Measurements from ENCODE around the gene VCP. TPM values are rescaled to one million over a fixed set of nuclear protein-coding genes. Genes with fewer than 3 reads are reported as not detected.

VCP gene
- total RNA-seq, 1 experiment from 2014 or later, result 200 TPM

DNA sequence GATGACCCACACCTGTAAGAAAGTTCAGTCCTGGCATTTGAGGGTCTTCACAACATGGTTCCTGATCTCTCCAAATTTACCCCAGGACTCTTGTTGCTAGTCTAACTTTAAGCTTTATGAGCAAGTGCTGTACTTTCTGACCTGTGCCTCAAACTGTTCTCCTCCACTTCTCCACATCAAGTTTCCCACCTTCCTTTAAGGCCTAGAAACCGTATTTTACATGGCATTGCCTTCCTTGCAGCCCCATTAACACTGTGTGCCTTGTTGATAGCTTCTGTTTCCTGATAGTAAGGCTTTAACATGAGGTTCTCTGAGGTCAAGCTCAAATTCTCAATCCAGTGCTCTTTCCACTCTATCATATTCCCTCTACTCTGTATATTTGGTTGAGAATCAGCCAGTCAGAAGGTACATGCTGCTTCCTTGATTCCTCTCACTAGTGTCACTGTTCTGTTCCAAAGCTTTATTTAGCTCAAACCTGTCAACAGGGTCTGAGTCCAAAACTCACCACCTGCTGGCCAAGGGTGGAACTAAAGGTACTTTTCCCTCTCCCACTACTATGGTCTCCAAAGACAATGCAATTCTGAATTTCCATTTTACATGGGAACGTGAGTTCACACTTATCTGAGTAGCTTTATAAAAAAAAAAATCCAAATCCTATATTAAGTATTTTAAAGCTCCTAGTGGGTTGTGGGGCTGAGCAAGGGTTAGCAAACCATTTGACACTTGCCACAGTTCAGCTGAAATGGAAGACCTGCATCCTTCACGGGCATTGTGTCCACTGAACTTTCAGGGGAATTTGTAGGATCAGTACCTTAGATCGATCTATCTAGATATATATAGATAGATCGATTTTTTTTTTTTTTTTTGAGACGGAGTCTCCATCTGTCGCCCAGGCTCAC, 21.1 kb downstream of the VCP start:
- peak in 1 of 2 experiments; percentile 25 for DNase-seq
- POLR2A ChIA-PET (ENCODE audit: unreplicated experiment), result no interaction called here
- H3F3A ChIP-seq (ENCODE audit: insufficient read depth, low read depth), result peaks cover 12% of the 10 kb centered on the region; the same call in 1 of the 2 replicates
- no peak overlapping the region for H3K27ac ChIP-seq
- no peak overlapping the region for H2AFZ ChIP-seq
- H3K36me3 ChIP-seq (ENCODE audit: low read depth), result no peaks in the 10 kb centered on the region
- no peak overlapping the region for H3K4me2 ChIP-seq
- TF ChIP-seq, protein P1, sequence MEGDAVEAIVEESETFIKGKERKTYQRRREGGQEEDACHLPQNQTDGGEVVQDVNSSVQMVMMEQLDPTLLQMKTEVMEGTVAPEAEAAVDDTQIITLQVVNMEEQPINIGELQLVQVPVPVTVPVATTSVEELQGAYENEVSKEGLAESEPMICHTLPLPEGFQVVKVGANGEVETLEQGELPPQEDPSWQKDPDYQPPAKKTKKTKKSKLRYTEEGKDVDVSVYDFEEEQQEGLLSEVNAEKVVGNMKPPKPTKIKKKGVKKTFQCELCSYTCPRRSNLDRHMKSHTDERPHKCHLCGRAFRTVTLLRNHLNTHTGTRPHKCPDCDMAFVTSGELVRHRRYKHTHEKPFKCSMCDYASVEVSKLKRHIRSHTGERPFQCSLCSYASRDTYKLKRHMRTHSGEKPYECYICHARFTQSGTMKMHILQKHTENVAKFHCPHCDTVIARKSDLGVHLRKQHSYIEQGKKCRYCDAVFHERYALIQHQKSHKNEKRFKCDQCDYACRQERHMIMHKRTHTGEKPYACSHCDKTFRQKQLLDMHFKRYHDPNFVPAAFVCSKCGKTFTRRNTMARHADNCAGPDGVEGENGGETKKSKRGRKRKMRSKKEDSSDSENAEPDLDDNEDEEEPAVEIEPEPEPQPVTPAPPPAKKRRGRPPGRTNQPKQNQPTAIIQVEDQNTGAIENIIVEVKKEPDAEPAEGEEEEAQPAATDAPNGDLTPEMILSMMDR (conservative IDR thresholded peaks at IDR 0.05), result peak; percentile 73
- TF ChIP-seq EZH2 (IDR thresholded peaks at IDR 0.05; ENCODE audit: low read depth), result no peak
- BruUV-seq (replicated peaks), result no TSS peak
- no peaks in the 10 kb centered on the region for H3K79me2 ChIP-seq (ENCODE audit: low read depth)
- H4K20me1 ChIP-seq (ENCODE audit: insufficient read depth), result no peaks in the 10 kb centered on the region
- H3K4me1 ChIP-seq (replicated peaks; ENCODE audit: insufficient read depth), result no peaks in the 10 kb centered on the region
- CTCF ChIA-PET, result interaction anchor here (0.7 to 1.4 kb wide), 6 partner anchors 22 to 594 kb away, joined by 3 to 11 read pairs (median 4); partner anchors contain the start of genes PIGO and STOML2
- H3K9me3 ChIP-seq (ENCODE audit: insufficient read depth, low read depth), result no peaks in the 10 kb centered on the region
- no peak overlapping the region for H3K4me3 ChIP-seq
- H3K27me3 ChIP-seq (ENCODE audit: insufficient read depth, low read depth), result no peaks in the 10 kb centered on the region
- H3K9me2 ChIP-seq (ENCODE audit: insufficient read depth), result no peaks in the 10 kb centered on the region
- intact Hi-C loops (cut with micrococcal nuclease; ENCODE audit: unreplicated experiment), result no loop called here

GRCh38 chr9:35048511-35048910, 23.9 kb downstream of the VCP start:
- no peak for TF ChIP-seq EZH2 (IDR thresholded peaks at IDR 0.05; ENCODE audit: low read depth)
- TF ChIP-seq, protein P1 (conservative IDR thresholded peaks at IDR 0.05), result no peak
- H3K36me3 ChIP-seq (ENCODE audit: low read depth), result no peaks in the 10 kb centered on the region
- H3F3A ChIP-seq (ENCODE audit: insufficient read depth, low read depth), result no peaks in the 10 kb centered on the region; the same call in 1 of the 2 replicates
- H3K79me2 ChIP-seq (ENCODE audit: low read depth), result no peaks in the 10 kb centered on the region
- H2AFZ ChIP-seq, result no peak overlapping the region
- H3K4me1 ChIP-seq (replicated peaks; ENCODE audit: insufficient read depth), result no peaks in the 10 kb centered on the region
- H3K27me3 ChIP-seq (ENCODE audit: insufficient read depth, low read depth), result no peaks in the 10 kb centered on the region
- H3K9me3 ChIP-seq (ENCODE audit: insufficient read depth, low read depth), result no peaks in the 10 kb centered on the region
- ChIA-PET POLR2A (ENCODE audit: unreplicated experiment) (no interaction called here), CTCF (no interaction called here)
- no peak overlapping the region for H3K4me2 ChIP-seq
- no peak overlapping the region for H3K27ac ChIP-seq
- no peak for DNase-seq
- H4K20me1 ChIP-seq (ENCODE audit: insufficient read depth), result no peaks in the 10 kb centered on the region
- H3K9me2 ChIP-seq (ENCODE audit: insufficient read depth), result no peaks in the 10 kb centered on the region
- intact Hi-C loops (cut with micrococcal nuclease; ENCODE audit: unreplicated experiment), result no loop called here
- H3K4me3 ChIP-seq, result no peak overlapping the region
- no TSS peak for BruUV-seq (replicated peaks)

GRCh38 chr9:35044071-35044470, 28.4 kb downstream of the VCP start:
- Histone ChIP-seq H3K4me2 (no peak overlapping the region), H3K27me3 (ENCODE audit: insufficient read depth, low read depth) (no peaks in the 10 kb centered on the region), H3K27ac (no peak overlapping the region), H3K79me2 (ENCODE audit: low read depth) (no peaks in the 10 kb centered on the region), H3K4me1 (replicated peaks; ENCODE audit: insufficient read depth) (peaks cover 12% of the 10 kb centered on the region), H3F3A (ENCODE audit: insufficient read depth, low read depth) (peaks cover 10% of the 10 kb centered on the region; the same call in 1 of the 2 replicates), H3K4me3 (no peak overlapping the region), H3K36me3 (ENCODE audit: low read depth) (no peaks in the 10 kb centered on the region), H3K9me2 (ENCODE audit: insufficient read depth) (no peaks in the 10 kb centered on the region), H3K9me3 (ENCODE audit: insufficient read depth, low read depth) (no peaks in the 10 kb centered on the region), H4K20me1 (ENCODE audit: insufficient read depth) (no peaks in the 10 kb centered on the region), H2AFZ (no peak overlapping the region)
- no TSS peak for BruUV-seq (replicated peaks)
- no peak for DNase-seq
- POLR2A ChIA-PET (ENCODE audit: unreplicated experiment), result interaction anchor here (0.6 kb wide), 1 partner anchor 54 kb away, joined by 3 read pairs; no protein-coding TSS in a partner anchor
- TF ChIP-seq, protein P1 (conservative IDR thresholded peaks at IDR 0.05), result no peak
- no peak for TF ChIP-seq EZH2 (IDR thresholded peaks at IDR 0.05; ENCODE audit: low read depth)
- intact Hi-C loops (cut with micrococcal nuclease; ENCODE audit: unreplicated experiment), result no loop called here
- CTCF ChIA-PET, result no interaction called here

Data from PC-9 (cell line).